AG08395 (cell line): Measurements from ENCODE around the gene NOP56.
"Not testable (repeated sequence)": the region's sequence is repeated elsewhere in the genome, so short reads cannot be mapped to it uniquely, and the experiment has no call there.

Experiments
- DNase-seq: peaks from one replicate; pipeline ENCODE4 v3.0.0; 2012; ENCODE audit warnings: mixed read lengths, low spot score

The NOP56 gene

DNA sequence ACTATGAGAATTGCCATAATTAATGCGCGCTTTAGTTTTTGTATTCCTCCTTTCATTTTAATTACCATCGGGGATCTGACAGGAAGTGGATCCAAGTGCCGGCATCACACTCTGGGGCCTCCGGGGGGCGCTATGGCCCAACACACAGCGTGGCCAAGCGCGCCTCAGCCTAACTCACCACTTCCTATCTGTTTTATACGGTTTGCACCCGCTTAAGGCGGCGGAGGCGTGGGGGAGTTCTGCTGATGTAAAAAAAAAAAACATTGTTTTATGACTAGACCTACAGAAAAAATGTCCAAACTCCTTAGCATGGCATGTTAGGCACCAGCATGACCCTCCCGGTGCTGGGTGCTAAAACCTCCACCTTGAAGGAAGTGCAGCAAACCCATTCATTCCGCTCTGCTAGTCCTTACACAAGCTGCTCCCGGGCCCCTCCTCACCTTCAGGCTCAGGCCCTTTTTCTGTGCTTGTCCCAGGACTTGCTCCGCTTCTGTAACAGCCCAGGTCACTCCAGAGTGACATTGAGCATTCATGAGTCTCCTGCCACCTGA lies 35.7 kb downstream of the NOP56 start:
- DNase-seq, result peak; percentile 18

DNA sequence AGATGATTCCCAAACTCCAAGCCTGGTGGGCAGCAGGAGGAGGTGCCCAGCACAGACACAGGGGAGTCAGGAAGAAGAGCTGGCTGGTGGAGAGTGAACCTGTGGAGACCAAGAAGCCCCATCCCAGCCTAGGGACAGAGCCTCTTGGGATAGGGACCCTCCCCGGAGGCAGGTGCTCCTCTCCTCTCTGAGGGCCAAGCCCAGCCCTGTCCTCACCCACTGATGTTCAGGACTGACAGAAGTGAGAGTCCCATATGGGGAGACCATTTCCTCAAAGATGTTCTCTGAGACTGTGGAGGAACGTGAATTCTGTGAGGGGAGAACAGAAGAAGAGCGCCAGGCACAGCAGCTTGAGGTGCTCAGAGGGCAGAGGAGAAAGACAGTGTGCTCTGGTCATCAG lies 37.8 kb downstream of the NOP56 start:
- DNase-seq, result no peak

DNA sequence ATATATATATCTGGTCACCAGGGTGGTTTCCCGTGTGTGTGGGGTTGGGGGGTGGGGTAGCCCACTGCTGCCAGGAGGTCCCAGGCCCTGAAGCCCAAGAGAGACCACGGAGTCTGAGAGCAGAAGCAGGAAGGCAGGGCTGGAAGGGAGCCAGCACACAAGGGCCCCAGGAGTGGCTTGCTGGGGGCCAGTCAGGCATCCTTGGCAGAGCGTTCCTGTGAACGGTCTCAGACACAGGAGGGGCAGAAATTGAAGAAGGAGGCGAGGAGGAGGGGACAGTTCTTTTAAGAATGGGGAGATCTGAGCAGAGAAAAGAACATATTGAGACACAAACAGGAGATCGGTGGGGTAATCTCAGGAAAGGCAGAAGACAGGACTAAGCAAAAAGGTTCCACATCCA lies 38.3 kb downstream of the NOP56 start:
- no peak for DNase-seq

DNA sequence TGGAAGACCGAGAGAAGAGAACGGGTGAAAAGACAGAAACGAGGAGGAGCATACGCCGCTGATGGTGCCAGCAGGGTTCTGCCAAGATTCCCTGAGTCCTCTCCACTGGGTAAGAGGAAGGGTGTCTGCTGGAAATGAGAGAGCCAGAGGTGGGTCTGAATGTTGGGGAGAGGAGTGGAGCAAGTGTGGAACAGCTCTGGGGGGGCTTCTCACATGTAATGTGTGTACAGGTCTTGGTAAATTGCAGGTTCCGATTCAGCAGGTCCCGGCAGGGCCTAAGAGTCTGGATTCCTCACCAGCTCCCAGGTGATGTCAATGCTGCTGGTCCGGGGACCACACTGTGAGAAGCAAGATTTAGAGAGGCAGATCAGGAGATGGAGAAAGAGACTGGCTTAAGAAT lies 38.7 kb downstream of the NOP56 start:
- no peak for DNase-seq

DNA sequence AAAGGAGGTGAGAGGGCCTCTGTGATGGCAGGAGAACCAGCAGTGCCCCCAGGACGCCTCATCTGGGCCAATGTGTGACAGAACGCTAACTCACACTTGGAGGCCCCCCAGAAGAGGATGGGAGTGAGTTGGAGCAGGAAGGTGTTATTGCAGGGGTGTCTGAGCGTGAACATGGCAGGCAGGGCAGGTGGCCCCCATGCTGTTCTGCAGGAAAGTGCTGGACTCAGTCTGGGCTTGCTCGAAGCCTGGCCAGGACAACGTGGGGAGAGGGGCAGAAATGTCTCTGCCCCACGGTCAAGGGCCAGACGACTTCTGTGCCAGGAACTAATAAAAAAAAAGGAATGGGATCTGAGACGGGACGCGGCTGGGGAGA lies 39.2 kb downstream of the NOP56 start:
- no peak for DNase-seq

DNA sequence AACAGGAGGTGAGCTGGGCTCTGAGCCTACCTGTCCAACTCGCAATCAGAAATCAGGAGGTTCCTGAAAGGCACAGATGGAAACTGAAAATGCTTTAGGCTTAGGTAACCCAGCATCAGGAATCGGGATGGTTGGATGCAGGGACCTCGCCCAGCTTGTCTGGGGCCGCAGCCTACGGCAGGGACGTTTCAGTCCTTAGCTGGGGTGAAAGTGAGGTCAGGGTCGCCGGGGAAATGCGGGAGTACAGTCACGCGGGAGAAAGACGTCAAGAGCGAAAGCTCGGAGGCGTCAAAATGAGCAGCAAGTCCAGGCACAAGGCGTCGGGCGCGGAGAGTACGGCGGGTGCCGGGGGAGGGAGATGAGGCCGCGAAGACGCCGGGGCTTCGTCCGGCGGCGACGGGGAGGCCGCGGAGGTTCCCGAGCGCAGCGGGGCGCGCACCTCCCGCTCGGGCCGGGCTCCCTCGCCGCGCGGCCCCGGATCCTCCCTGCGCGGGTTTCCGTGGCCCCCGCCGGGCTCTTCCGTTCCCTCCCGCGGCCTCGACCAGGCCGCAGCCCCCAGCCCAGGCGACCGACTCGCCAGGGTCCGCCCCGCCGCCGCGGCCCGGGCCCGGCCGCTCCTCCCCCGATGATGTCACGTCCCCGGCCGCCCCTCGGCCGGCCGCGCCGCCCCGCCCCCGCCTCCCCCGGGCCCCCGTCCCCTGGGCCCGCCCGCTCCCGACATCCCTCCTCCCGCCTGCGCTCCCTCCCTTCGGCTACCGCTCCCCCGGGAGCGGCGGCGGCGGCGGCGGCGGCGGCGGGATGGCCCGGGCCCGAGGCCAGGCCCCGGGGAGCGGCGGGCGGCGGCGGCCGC lies 39.8 kb downstream of the NOP56 start, which contains the start of gene EBF4:
Gene EBF4 (plus strand): TSS at position 745 of the 850 bp plus-strand sequence. CDS start 866 bp downstream, outside the sequence.
- peak; percentile 46 for DNase-seq

DNA sequence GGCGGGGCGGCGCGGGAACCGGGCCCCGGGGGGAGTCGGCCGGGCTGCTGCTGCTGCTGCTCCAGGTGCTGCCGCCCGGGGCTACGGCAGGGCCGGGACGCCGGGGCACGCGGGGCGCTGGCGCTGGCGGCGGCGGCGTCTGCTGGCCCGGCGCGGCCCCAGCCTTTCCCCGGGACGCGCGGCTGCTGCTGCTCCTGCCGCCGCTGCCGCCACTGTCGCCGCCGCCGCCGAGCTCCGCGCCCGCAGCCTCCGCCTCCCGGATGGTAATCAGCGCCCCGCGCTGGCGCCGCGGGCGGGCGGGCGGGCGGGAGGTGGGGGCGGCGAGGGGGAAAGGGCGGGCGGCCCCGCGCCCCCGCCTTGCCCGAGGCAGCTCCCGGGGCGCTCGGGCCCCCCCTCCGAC lies 40.5 kb downstream of the NOP56 start:
- peak; percentile 18 for DNase-seq

DNA sequence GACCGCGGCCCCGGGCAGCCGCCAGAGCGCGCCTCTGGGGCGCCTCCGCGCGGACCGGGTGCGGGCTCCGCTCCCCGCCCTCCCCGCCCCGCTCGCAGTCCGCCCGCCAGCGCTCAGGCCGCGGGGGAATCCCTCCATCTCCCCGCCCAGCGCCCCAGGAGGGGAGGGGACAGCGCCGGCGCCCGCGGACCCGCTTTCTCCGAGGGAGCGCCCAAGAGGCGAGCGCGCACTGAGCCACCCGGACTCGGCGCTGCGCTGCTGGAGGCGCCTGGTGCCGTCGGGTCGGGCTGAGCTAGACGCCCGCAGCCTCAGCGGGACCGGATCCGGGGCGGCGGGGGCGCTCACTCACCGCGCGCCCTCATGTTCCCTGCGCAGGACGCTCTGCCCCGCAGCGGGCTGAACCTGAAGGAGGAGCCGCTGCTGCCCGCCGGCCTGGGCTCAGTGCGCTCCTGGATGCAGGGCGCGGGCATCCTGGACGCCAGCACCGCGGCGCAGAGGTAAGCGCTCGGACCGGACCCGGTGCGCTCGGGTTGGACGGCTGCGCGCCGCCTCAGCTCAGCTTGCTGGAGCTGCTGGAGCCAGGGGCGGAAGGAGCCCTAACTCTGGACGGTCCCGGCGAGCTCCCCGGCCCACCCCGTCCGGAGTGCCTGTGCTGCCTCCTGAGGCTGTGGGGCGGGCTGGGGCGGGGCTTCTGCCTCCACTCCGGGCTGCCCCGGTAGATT lies 41.0 kb downstream of the NOP56 start:
- peak; percentile 17 for DNase-seq

DNA sequence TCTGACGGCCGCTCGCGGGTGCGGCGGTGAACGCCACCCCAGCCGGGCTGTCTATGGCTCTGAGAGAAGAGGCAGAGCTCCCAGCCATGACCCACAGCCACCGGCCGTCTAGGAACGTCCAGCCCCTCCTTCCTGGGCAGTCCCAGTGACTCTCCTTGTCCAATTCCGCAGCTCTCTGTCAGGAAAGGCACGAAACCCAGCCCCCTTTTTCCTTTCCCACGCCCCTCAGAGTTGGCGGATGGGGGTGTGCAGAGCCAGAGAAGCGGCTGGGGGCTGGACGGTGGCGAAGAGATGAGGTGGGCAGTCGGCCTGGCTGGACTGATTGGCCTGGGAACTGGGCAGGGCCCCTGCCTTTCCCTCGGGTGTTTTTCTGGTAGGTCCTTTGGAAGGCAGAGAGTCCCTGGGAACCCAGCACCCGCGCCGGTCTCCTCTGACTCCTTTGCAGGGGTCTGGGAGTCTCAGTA lies 41.6 kb downstream of the NOP56 start:
- no peak for DNase-seq

DNA sequence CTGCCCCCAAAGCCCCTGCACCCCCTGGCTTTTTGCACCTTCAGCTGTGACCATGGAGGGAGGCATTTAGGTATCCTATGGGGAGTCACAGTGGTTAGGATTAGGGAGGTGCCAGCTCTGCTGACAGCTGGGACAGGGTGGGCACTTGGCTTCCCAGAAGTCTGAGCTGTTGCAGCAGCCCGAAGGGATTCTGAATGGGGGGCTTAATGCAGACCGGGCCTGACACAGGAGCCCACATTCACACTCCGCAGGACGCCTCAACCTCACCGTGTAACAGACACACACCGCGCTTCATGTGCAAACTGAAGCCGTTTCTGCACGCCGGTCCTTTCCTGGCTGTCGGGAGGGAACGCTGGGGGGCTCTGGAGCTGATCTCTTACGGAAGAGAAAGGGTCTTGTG lies 42.1 kb downstream of the NOP56 start:
- no peak for DNase-seq

DNA sequence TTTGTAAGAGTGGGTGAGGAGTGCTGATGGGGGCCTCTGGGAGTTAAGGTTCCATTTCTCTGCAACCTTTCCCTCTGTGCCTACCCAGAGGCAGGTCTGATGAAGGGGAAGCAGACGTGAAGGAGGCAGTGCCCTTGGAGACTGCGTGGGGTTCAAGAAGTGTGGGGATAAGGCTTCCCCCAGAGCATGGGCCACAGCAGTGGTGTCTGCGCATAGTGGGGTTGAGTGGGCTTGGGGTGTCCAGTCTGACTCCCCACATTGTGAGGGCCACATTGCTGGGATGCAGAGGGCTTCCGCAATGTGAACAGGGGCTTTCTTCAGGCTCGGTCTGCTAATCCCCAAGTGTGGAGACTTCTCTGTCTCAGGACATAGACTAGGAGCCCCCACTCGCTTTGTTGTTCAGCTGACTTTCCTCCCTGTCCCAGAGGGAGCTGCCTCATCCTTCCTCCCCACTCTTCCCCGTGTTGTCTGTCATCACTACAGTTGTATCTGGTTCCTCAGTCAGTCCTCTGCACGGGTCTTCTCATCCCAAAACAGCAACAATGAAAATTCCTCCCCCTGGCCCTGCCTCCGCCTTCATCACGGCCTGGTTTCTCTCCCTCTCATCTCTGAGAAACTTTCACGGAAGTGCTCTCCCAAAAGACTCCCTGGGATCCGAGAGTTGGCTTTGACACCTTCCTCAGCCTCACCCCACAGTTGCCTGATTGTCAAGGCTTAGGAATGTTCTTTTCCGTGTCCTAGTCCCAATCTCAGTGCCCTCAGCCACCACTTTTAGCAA lies 43.0 kb downstream of the NOP56 start:
- no peak for DNase-seq

DNA sequence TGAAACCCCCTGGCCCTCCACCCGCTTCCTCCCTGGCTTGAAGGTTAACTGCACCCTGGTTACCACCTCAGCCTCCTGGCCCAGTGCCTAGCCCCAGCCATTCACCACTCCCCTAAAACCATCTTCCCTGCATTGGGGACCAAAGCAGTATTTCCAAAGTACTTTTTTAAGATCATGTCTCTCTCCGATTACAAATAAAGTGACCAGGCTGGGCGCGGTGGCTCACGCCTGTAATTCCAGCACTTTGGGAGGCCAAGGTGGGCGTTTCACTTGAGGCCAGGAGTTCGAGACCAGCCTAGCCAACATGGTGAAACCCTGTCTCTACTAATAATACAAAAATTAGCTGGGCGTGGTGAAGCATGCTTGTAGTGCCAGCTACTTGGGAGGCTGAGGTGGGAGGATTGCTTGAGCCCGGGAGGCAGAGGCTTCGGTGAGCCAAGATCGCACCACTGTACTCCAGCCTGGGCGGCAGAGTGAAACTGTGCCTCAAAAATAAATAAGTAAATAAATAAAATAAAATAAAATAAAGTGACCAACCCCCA lies 43.6 kb downstream of the NOP56 start:
- not testable (repeated sequence) for DNase-seq

DNA sequence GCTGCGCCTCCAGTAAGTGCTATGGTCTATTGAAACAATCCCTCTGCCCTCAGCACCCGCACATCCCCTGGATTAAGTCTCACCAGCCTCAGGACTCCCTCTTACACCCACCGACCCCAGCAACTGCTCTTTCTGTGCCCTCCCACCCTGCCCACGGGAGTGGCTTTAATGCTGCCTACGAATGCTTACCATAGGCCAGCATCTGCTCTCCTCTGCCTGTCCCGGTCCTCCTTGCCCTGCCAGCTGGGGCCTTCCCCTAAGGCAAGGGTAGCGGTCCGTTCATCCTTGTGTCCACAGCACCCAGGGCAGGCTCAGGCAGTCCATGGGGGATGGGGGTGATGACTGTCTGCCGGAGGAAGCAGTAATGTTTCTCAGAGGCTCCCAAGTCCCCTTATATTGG lies 44.2 kb downstream of the NOP56 start:
- DNase-seq, result no peak

DNA sequence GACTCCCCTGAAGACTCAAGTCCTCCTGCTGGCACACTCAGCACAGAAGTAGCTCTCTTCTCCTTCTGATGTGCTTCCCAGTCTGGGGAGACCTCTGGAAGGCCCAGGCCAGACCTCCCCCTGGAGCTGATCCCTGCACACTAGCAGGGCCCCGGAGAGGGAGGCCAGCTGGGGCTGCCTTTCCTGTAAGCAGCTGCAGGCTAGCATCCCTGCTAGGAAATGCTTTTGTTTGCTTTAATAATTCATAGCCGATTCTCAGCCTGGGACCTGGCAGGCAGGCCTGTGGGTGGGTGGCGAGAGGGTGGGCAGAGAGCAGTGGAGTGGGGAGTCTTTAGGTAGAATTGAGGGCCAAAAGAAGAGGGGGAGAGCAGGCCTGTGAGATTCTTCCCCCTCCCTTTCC lies 45.3 kb downstream of the NOP56 start:
- no peak for DNase-seq

DNA sequence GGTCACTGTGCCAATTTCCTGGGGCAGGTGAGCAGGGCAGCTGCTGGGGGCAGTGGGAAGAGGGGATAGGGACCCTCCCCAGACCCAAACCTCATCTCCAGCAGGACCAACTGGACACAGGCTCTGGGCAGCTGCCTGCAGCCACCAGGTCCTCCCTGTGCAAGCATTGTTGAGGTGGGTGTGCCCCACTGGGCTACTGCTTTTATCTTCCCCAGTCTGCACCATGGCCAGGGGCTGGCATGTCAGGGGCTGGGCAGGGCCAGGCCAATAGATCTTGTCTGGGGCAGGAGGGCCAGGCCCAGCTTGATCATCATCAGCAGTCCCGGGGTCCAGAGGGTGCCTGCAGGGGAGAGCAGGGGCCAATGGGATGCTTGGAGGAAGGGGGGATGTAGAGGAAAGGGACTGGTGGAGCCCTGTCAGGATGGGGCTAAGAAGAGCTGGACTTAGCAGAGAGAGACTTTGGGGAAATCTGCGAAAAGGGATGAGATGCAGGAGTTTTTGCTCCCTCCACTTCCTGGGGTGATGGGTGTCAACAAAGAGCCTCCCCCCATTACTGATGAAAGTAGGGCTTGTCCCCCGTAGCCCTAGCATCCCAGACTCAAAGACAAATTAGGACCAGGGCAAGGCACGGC lies 45.9 kb downstream of the NOP56 start:
- DNase-seq, result no peak

DNA sequence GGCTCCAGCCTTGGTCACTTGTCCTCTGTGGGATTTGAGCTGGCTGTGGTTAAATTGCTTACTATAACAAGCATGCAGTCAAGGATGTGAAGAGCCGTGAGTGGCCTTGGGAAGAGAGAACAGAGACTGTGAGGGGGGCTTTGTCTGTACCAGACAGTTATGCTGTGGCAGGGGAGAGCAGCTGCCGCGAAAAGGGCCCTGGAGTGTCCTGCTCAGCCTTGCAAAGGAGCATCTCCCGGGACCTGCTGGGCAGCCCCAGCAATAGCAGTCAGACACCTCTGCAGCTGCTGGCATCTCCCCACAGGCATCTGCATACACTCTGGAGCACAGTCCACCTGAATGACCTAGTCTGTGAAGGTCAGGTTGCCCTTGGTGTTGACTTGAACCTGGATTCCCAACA lies 46.5 kb downstream of the NOP56 start:
- no peak for DNase-seq

DNA sequence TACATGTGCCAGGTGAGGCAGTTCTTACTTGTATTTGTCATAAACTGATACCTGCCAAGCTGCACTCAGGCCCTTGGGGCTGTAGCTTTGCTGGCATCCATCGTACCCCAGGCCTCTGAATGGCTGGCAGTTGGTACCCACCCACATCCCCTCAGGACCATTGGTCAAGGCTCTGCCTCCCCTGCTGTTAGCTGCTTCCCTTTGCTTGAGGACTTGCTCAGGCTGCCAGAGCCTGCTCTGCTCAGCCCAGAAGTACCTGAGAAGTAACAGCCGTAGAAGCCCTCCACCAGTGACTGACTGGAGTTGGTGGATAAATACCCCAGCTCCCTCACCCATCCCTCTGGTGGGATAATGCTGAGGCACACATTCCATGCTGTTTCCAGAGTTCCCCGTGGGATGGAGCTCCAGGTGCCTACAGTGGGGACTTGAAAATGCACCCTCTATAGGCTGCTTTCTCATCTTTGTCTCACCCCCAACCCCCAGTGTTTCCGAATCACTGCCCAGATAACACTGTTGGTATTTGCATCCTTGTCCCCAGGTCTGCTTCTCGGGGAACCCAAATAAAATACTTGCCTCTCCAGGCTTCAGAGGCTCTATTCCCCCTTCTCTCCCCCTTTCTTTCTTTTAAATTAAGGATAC lies 47.5 kb downstream of the NOP56 start:
- no peak for DNase-seq

DNA sequence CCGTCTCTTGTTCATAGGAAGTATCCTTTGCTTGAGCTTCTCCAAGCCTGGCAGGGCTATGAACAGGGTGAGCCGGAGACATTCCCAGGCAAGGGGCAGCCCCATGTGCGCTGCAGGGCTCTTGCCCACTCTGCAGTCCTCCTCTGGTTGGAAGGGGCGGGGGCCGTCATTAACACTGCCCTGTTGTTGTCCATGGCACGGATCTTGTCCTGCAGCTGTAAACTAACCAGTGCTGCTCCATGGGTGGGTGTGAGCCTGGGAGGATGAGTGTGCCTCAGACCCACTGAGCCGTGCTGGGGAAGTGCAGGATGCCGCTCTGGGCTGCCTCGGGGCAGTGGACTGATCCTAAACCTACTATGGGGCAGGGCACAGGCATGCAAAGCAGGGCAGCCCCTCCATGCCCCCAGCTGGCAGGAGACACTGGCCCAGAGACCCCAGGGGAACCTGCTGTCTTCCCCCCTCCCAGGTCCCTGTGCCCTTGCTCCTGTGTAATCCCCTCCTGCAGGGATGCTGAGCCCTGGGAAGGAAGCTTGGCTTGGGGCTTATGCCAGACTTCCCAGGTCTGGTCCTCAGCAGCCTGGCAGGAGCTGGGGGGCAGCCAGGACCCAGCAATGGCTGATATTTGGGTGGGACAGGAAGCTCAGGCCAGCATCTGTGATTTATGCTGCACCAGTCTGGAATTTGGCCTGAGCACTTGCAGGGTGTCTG lies 48.6 kb downstream of the NOP56 start:
- no peak for DNase-seq

DNA sequence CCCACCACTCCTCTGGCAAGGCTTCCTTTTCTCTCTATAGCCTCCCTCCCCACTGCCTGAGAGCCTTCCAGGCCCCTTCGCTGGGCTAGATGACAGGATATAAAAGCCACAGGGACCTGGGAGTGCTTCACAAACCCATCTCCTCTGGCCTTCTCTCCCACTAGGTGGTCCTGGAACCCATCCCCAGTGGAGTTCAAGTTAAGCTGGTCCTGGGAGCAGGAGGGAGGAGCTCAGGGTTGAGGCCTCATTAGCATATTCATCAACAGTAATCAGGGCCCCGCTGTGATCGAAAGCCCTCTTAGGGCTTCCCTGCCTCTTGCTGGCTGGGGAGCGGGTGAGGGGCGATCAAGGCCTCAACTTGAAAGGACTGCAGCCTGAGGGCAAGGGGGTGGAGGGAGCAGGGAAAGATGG lies 49.2 kb downstream of the NOP56 start:
- no peak for DNase-seq

DNA sequence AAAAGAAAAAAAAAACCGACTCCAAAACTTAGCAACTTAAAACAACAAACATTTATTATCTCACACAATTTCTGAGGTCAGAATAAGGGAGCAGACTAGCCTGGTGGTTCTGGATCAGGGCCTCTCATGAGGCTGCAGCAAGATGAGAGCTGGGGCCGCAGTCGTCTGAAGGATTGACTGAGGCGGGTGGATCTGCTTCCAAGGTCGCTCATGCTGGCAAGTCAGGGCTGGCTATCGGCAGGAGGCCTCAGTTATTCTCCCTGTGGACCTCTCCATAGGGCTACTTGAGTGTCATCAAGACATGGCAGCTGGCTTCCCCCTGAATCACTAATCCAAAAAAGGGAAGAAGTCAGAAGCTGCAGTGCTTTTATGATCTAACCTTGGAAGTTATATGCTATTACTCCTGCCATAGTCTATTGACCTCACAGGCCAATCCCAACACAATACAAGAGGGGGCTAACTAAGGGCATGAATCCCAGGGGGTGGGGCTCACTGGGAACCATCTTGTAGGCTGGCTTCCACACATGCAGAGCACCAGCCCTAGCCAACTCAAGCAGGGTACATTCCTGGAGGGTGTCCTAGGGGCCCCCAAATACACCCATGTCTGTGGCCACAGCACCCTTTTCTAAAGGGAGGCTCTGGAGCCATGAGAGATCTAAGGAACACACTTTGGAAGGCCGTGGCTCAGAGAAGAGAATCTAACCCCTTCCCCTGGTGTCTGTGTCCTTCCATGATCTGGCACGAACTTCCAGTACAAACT lies 51.5 kb downstream of the NOP56 start:
- no peak for DNase-seq
